ENCODE data around the gene GMEB2. TPM values are rescaled to one million over a fixed set of nuclear protein-coding genes. Genes with fewer than 3 reads are reported as not detected.
"Not testable (repeated sequence)": the region's sequence is repeated elsewhere in the genome, so short reads cannot be mapped to it uniquely, and the experiment has no call there.

GMEB2 gene
- total RNA-seq, 2 donors from 2014 or later, result 11.5 to 14.8 TPM

GRCh38 chr20:63655249-63655648 lies 28.3 kb upstream of the GMEB2 start:
- DNase-seq, result no peak
- Histone ChIP-seq H3K9me3 (no peaks in the 10 kb centered on the region), H3K27me3 (peaks cover 19% of the 10 kb centered on the region), H3K4me3 (no peak overlapping the region), H3K27ac (no peak overlapping the region), H3K36me3 (no peaks in the 10 kb centered on the region), H3K4me1 (peaks cover 9% of the 10 kb centered on the region), H3K9ac (ENCODE audit: low read depth in 2 of 2, low read length in 2 of 2) (no peak overlapping the region)
- TF ChIP-seq CTCF (IDR thresholded peaks at IDR 0.05), result no peak
- intact Hi-C loops (cut with DNase I), result no loop called here

- H3K36me3 ChIP-seq, result no peaks in the 10 kb centered on the region
- peak overlapping the region; percentile 57 for H3K27ac ChIP-seq
- H3K9me3 ChIP-seq, result no peaks in the 10 kb centered on the region
- DNase-seq, result no peak
- H3K4me3 ChIP-seq, result no peak overlapping the region
- TF ChIP-seq CTCF (IDR thresholded peaks at IDR 0.05), result no peak
- H3K9ac ChIP-seq (ENCODE audit: low read depth in 2 of 2, low read length in 2 of 2), result no peak overlapping the region
- H3K27me3 ChIP-seq, result peaks cover 19% of the 10 kb centered on the region
- intact Hi-C loops (cut with DNase I), result no loop called here
- H3K4me1 ChIP-seq, result peaks cover 2% of the 10 kb centered on the region
Observed at GRCh38 chr20:63653974-63654668, 27.2 kb upstream of the GMEB2 start.

- H3K27ac ChIP-seq, result peak within 1 kb of the TSS; percentile 57
- DNase-seq, result peak; percentile 80
- H3K4me1 ChIP-seq, result no peaks in the 10 kb centered on the region
- peaks cover 19% of the 10 kb centered on the region for H3K27me3 ChIP-seq
- peak within 1 kb of the TSS in 1 of 2 donors; percentile 72 for H3K9ac ChIP-seq (ENCODE audit: low read depth in 2 of 2, low read length in 2 of 2)
- no peaks in the 10 kb centered on the region for H3K9me3 ChIP-seq
- no peak for TF ChIP-seq CTCF (IDR thresholded peaks at IDR 0.05)
- H3K36me3 ChIP-seq, result no peaks in the 10 kb centered on the region
- intact Hi-C loops (cut with DNase I), result no loop called here
- H3K4me3 ChIP-seq, result peak within 1 kb of the TSS; percentile 50
Observed at GRCh38 chr20:63653041-63653973, 26.4 kb upstream of the GMEB2 start, which contains the start of gene STMN3. Gene STMN3 (minus strand): TSS chr20:63653424. CDS start chr20:63653345, 79 bp downstream.

GRCh38 chr20:63652192-63652980 lies 25.5 kb upstream of the GMEB2 start:
- intact Hi-C loops (cut with DNase I), result no loop called here
- Histone ChIP-seq H3K9me3 (no peaks in the 10 kb centered on the region), H3K4me3 (peak overlapping the region; percentile 50), H3K27me3 (peaks cover 19% of the 10 kb centered on the region), H3K4me1 (no peaks in the 10 kb centered on the region), H3K9ac (ENCODE audit: low read depth in 2 of 2, low read length in 2 of 2) (peak overlapping the region in 1 of 2 donors; percentile 72), H3K27ac (no peak overlapping the region), H3K36me3 (no peaks in the 10 kb centered on the region)
- DNase-seq, result no peak
- no peak for TF ChIP-seq CTCF (IDR thresholded peaks at IDR 0.05)

- Histone ChIP-seq H3K9ac (ENCODE audit: low read depth in 2 of 2, low read length in 2 of 2) (peak overlapping the region in 1 of 2 donors; percentile 37), H3K4me3 (peak overlapping the region; percentile 50), H3K27me3 (peaks cover 19% of the 10 kb centered on the region), H3K27ac (no peak overlapping the region), H3K4me1 (no peaks in the 10 kb centered on the region), H3K36me3 (no peaks in the 10 kb centered on the region), H3K9me3 (no peaks in the 10 kb centered on the region)
- intact Hi-C loops (cut with DNase I), result no loop called here
- TF ChIP-seq CTCF (IDR thresholded peaks at IDR 0.05), result no peak
- no peak for DNase-seq
Observed at GRCh38 chr20:63651942-63652191, 25.0 kb upstream of the GMEB2 start.

- H3K27ac ChIP-seq; H3K4me3 ChIP-seq; DNase-seq; H3K4me1 ChIP-seq; H3K9me3 ChIP-seq; H3K9ac ChIP-seq (ENCODE audit: low read depth in 2 of 2, low read length in 2 of 2); intact Hi-C loops (cut with DNase I); H3K36me3 ChIP-seq: not testable (repeated sequence)
- H3K27me3 ChIP-seq, result peaks cover 19% of the 10 kb centered on the region
Observed at GRCh38 chr20:63650486-63650885, 23.6 kb upstream of the GMEB2 start.

All from colonic mucosa (tissue), 4 donors.